ENCODE data around the gene CPED1. TPM values are rescaled to one million over a fixed set of nuclear protein-coding genes. Genes with fewer than 3 reads are reported as not detected.

Gene CPED1
- total RNA-seq, 1 experiment from 2014 or later = 0.13 TPM

DNA sequence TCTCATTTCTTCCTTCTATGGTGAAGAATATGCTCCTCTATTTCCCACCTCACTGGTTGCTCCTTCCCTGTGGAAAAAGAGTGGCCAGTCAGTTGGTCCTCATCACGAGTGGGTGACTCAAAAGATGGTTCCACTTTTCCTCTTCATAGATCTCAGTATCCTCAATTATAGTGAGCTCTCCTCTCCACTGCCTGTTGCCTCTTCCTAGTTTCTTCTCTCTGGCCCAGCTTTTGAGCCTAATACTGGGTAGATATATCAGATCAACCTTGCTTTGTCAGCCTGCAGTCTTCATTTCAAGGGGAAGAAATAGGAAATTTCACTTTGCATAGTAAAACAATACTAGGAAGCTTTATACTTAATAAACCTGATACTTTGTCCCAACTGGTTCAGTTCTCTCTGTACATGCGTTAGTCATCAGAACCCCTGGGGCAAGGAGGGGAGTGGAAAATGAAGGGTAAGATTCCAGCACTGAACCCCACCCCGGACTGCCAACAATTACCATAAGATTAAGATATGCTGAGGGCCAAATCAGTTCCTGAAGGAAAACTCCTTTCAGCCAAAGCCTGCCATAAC, 324.8 kb downstream of the CPED1 start:
- TF ChIP-seq, protein P1, sequence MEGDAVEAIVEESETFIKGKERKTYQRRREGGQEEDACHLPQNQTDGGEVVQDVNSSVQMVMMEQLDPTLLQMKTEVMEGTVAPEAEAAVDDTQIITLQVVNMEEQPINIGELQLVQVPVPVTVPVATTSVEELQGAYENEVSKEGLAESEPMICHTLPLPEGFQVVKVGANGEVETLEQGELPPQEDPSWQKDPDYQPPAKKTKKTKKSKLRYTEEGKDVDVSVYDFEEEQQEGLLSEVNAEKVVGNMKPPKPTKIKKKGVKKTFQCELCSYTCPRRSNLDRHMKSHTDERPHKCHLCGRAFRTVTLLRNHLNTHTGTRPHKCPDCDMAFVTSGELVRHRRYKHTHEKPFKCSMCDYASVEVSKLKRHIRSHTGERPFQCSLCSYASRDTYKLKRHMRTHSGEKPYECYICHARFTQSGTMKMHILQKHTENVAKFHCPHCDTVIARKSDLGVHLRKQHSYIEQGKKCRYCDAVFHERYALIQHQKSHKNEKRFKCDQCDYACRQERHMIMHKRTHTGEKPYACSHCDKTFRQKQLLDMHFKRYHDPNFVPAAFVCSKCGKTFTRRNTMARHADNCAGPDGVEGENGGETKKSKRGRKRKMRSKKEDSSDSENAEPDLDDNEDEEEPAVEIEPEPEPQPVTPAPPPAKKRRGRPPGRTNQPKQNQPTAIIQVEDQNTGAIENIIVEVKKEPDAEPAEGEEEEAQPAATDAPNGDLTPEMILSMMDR (conservative IDR thresholded peaks at IDR 0.05) = no peak

More for the DNA sequence above, 324.8 kb downstream of the CPED1 start:
- H2BK120ac ChIP-seq (ENCODE audit: low read depth, low read length, poor library complexity, severe bottlenecking) = no peak overlapping the region
- no peak overlapping the region for H2BK5ac ChIP-seq (ENCODE audit: insufficient read length, low read length)
- Mint-ChIP-seq H3K9me3 (peaks cover 0 to 3% of the 10 kb centered on the region in 2 experiments; a peak in 2 of 5 replicates), H3K4me3 (no peak overlapping the region), H3K27ac (no peak overlapping the region), H3K4me1 (no peaks in the 10 kb centered on the region), H3K36me3 (ENCODE audit: insufficient read depth in 1 of 3, low read depth in 3 of 3) (no peaks in the 10 kb centered on the region; a peak in 1 of 7 replicates), H3K27me3 (ENCODE audit: low read depth) (no peaks in the 10 kb centered on the region; the same call in 1 of the 2 replicates)
- no peak overlapping the region for H3K27ac ChIP-seq (ENCODE audit: insufficient read length, low read depth, low read length)
- no peaks in the 10 kb centered on the region for H3K4me1 ChIP-seq (ENCODE audit: insufficient read depth, low read length)
- no peaks in the 10 kb centered on the region for H3K9me3 ChIP-seq (ENCODE audit: control insufficient read depth, low read depth, low read length)
- H2AK5ac ChIP-seq (ENCODE audit: insufficient read length, low read length) = no peak overlapping the region
- H3K23me2 ChIP-seq (ENCODE audit: insufficient read length, low read depth, low read length, poor library complexity, severe bottlenecking) = no peaks in the 10 kb centered on the region
- no peaks in the 10 kb centered on the region for H4K20me1 ChIP-seq (ENCODE audit: control insufficient read depth, insufficient read depth, insufficient read length)
- no peak overlapping the region for H3K23ac ChIP-seq (ENCODE audit: insufficient read length, low read depth, low read length)
- H3K9ac ChIP-seq (ENCODE audit: extremely low read depth, insufficient read length, low read length) = no peak overlapping the region
- H3K18ac ChIP-seq (ENCODE audit: insufficient read length, low read depth, low read length) = no peak overlapping the region
- no peak overlapping the region for H4K5ac ChIP-seq (ENCODE audit: insufficient read length, low read depth, low read length)
- no peak for DNase-seq
- no peak overlapping the region for H3K4ac ChIP-seq (ENCODE audit: low read depth, low read length)
- no peak overlapping the region for H4K8ac ChIP-seq (replicated peaks; ENCODE audit: insufficient read length, low read depth, low read length)
- no peak overlapping the region for H2AFZ ChIP-seq (ENCODE audit: low read length)
- H2BK20ac ChIP-seq (ENCODE audit: low read depth, low read length, poor library complexity, severe bottlenecking) = no peak overlapping the region
- H3K27me3 ChIP-seq (ENCODE audit: insufficient read depth, low read length) = no peaks in the 10 kb centered on the region
- no peak overlapping the region for H2BK12ac ChIP-seq (ENCODE audit: insufficient read length, low read depth, low read length)
- no peak overlapping the region for H3K14ac ChIP-seq (ENCODE audit: insufficient read depth, low read length)
- H3K56ac ChIP-seq (ENCODE audit: insufficient read length, low read depth, low read length) = no peak overlapping the region
- H3K4me2 ChIP-seq (ENCODE audit: insufficient read depth, insufficient read length, low read length) = no peak overlapping the region
- no peaks in the 10 kb centered on the region for H3K79me2 ChIP-seq (ENCODE audit: insufficient read depth, low read length)
- H3T11ph ChIP-seq (ENCODE audit: low read length) = no peak overlapping the region
- no peaks in the 10 kb centered on the region for H3K79me1 ChIP-seq (ENCODE audit: insufficient read depth, low read depth, low read length, poor library complexity, severe bottlenecking)
- no peak overlapping the region for H4K91ac ChIP-seq (ENCODE audit: insufficient read length, low read depth, low read length)
- no CpG with 5 or more reads among the region's 3 CpGs for WGBS (ENCODE audit: extremely low coverage, insufficient read length, low lambda C conversion rate)
- H2BK15ac ChIP-seq (ENCODE audit: low read depth, low read length) = no peak overlapping the region

Data from H9 (cell line).